HG02571 (cell line): ENCODE data around the gene FZD2.
"Not testable (repeated sequence)": the region's sequence is repeated elsewhere in the genome, so short reads cannot be mapped to it uniquely, and the experiment has no call there.

Experiments
- ATAC-seq: cut with Tn5 transposase; IDR thresholded peaks from one replicate; pipeline ENCODE4 v1.9.1; 2021; ENCODE audit warnings: mild to moderate bottlenecking, moderate library complexity; ENCODE audit not compliant: unreplicated experiment

FZD2 gene

DNA sequence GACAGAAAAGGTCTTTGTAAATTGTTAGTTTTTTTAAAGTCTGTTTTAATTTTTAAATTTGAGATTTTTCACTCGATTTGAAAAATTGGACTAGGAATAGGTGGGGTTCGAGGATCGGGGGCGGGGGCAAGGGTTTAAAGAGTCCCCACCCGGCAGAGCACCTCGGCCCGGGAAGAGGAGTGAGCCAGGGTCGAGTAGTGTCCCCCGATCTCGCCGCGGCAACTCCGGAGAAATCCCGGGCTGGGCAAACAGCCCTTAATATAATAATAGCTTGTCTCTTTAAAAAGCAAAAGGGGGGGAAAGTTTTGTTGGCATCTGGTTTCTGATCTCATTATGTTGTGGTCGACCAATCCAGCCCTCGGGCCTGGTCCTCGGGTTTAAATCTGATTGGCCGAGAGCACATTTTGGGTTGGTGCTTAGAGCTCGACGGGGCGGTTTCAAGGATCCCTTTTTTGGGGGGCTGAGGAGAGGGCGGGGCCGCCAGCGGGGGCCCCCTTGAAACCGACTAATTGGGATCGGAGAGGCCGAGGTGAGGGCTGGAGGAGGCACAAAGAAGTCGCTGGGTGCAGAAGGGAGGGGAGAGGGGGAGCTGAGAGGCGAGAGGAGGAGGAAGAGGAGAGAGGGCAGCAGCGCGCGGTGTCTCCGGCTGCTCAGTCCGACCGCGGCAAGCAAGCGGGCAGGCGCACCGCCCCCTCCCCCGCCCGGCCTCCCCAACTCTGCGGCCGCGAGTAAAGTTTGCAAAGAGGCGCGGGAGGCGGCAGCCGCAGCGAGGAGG is at the start of gene FZD2:
FZD2 (plus strand) TSS at position 653 of the 775 bp plus-strand sequence. CDS start 205 bp downstream, outside the sequence.
- ATAC-seq: peak; percentile 58

DNA sequence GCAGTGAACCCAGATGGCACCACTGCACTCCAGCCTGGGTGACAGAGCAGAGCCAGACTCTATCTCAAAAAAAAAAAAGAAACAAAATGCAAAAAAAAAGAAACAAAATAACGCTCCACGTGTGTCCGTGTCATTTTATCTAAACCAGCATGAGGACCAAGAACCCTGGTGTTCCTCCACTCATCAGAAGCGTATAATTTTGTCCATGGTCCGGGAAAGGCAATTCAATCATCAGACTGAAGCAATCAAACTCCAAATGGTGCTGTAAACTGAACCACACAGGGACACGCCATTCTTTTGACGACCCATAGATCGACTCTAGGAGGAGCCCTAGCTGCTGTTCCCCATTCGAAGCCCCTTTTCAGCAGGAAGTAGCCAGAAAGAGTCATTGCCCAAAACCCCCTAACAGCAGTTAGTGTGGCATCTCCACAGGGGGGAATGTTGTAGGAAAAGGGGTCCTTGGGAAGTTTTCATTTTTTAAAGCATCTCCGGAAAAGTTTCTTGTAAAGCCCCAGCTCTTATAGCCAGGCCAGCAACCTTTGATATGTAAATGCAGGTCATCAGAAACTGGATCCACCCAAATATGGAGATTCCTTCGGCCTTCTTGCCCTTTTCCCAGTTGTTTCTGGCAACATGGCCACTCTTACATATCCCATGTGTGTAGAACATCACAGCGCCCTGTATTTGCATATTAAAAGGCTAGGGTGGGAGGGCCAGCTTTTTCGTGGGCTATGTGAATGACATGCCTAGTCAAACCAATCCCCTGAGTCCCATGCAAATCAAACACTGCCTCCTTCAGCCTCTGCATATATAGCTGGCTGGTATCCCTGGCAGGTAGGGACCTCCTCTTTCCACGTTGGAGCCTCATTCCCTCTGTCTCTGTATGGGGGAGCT is 45.8 kb upstream of the FZD2 start:
- ATAC-seq: not testable (repeated sequence)

DNA sequence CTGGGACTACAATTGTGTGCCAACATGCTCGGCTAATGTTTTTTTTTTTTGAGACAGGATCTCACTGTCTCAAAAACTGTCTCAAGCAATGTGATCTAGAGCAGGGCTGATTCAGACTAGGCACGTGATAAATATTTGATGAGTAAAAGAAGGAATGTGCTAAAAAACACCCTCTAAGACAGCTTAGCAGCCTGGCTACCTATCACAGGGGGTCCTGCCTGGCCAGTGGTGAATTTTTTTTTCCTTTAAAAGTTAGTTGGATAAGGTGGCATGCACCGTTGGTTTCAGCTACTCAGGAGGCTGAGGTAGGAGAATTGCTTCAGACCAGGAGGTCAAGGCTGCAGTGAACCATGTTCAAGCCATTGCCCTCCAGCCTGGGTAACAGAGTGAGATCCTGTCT is 39.3 kb upstream of the FZD2 start:
- no peak for ATAC-seq

DNA sequence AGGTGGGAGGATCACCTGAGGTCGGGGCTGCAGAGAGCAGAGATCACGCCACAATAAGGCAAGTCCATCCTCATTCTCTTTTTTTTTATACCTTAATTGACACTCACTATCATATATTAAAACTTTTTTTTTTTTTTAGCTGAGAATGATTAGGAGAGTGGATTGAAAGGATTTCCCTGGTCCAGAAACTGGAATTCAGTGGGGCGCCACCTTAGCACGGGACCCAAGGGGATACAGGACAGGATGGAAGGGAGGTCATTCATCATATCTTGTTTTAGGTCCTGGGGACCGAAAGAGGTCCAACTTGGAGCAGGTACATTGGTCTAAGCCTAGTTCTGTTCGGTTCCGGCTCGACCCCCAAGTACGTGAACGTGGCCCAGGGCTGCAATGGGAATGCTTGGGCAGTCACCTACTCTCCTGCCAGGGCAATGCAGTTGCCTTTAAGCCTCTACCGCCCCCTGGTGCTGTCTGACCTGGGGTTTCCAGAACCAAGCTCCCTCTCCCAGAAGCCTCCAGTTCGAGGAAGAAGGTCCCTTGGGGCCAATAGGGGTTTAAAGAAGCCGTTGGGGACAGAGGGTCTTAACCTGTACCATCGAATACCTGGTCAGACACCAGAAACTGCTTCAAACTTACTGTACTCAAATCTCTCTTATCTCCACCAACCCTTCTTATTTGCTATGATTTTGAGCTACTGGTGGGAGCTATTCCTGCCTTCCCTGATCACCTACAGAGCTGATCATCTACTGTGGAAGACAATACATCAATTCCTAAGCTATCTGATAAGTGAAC is 34.2 kb upstream of the FZD2 start:
- no peak for ATAC-seq

DNA sequence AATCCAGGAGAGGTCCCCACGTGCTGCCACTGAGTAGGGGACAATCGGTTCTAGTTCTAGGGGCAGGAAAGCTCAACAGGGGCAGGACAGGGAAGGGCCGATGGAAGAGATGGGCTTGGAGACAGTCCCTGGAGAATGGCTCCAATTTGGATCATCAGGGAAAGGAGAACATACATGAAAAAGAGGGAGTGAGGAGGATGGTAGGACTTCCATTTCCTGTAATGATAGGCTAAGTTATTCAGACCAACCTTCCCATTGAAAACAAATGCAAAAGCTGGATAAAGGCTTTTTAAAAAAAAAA is 33.7 kb upstream of the FZD2 start:
- no peak for ATAC-seq

DNA sequence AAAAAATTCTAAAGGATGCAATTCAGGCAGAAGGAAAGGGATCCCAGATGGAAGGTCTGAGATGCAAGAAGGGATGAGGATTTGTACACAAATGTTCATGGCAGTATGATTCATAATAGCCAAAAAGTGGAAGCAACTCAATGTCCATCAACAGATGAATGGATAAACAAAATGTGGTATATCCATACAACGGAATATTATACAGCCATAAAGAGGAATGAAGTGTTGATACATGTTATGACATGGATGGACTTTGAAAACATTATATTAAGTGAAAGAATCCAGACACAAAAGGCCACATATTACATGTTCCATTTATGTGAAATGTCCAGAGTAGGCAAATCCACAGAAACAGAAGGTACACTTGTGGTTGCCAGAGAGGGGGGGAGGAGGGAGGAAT is 30.2 kb upstream of the FZD2 start:
- no peak for ATAC-seq

DNA sequence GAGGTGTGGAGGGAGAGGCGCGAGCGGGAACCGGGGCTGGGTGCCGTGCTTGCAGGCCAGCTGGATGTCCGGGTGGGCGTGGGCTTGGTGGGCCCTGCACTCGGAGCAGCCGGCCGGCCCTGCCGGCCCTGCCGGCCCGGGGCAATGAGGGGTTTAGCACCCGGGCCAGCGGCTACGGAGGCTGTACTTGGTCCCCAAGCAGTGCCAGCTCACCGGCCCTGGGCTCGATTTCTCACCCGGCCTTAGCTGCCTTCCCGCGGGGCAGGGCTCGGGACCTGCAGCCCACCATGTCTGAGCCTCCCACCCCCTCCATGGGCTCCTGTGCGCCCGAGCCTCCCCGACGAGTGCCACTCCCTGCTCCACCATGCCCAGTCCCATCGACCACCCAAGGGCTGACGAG is 29.3 kb upstream of the FZD2 start:
- no peak for ATAC-seq

DNA sequence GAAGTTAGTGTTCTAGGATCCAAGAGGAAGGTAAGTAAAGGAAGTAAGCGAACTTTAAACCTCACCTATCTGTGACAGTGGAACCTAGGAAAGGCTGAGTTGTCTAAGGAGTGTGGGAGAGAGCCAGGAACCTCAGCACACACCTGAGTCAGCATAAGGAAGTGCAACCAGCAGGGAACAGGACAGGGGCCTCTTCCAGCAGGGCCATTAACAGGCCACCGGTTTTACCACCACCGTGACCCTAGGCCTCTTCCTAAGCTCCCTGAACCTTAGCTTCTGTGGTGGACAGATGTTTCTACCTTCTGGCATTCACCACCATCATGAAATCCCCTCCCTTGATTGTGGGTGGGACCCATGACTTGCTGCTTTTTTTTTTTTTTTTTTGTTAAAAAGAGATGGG is 27.4 kb upstream of the FZD2 start:
- no peak for ATAC-seq

DNA sequence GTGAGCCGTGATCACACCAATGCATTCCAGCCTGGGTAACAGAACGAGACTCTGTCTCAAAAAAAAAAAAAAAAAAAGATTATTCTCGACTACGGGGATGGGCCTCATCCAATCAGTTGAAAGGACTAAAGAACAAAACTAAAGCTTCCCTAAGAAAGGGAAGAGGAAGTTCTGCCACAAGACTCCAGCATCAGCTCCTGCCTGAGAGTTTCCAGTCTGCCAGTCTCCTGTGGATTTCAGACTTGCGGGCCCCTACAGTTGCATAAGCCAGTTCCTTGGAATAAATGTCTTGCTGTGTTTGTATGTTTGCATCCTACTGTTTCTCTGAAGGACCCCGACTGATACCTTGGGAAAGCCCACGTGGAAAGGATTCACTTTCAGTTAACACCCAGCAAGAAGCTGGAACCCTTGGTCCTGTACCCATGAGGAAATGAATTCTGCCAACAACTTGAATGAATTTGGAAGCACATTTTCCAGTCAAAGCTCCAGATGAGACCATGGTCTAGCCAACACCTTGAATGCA is 26.3 kb upstream of the FZD2 start:
- ATAC-seq: no peak

DNA sequence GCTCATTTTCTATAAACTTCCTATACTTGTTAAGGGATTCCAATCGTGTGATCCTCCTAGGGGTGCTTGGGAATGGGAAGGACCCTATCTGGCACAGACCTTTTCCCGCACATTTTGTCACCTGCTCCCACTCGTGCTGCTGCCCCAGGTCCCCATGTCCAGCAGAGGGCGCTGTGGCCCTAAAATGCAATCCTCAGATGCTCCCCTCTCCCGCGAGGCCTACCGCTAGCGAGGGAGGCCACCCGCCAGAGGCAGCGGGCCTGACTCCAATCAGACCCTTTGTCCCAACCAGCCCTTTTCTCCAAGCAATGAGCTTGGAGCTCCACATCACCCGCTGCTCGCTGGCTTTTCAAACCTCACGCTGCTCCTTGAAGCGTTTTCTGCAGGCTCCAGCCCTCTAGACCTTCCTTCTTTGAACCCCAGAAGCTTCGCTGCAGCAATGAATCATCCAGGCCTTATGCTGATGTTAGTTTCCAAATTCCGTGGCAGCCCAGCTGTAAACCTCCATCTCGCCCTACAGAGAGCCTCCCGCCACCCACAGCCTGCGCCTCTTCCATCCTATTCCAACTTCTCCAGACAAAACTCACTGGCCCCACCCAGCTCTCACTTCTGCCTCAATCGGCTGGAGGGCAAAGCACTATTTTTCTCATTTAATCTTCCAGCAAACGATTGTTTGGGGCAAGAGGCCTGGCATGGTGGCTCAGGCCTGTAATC is 23.6 kb upstream of the FZD2 start:
- no peak for ATAC-seq

DNA sequence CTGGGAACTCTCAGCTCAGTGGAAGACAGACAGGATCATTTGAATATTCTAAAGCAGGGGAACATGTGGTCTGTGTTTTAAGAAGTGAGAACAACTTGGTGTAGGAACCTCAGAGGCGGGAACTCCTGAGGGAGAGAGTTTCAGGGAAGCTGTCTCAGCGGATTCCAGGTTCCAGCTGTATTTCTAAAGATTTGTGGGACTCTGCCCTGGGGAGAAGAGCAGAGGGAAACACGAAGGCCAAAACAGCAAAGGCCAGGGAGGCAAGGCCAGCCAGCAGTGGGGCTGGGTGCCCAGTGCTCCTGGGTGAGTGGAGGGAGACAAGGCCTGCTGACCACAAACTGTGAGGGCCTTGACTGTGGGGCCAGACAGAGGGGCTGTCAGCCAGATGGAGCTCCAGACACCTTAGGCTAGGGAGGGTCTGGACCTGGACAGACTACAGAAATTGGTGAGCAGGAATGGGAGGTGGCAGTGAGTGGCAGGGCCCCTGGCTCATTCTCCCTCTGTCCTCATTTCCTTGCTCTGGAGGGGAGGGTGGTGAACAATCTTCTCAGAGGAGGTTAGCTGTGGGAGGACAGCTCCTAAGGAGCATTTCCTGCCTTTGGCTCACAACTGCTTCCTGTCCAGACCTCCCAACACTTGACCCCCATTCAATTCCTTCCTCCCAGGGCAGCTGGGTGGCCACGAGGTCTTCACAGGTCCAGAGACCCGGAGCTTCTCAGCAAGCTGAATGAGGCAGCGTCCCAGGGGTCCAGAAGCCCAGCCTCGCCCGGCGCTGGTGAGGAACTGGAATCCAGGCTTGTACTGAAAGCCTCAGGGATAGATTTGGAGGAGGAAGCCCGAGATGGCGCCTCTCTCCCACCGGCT is 21.0 kb upstream of the FZD2 start:
- ATAC-seq: no peak

DNA sequence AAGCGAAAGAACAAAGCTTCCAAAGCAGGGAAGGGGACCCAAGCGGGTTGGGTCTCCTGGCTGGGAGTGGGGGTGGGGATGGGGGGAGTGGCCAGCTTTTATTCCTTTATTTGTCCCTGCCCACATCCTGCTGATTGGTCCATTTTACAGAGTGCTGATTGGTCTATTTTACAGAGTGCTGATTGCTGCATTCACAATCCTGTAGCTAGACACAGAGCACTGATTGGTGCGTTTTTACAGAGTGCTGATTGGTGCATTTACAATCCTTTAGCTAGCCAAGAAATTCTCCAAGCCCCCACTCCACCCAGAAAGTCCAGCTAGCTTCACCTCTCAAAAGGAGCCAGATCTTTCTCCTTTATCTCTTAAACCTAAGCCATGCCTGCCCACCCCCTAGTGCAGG is 19.4 kb upstream of the FZD2 start:
- ATAC-seq: not testable (repeated sequence)

DNA sequence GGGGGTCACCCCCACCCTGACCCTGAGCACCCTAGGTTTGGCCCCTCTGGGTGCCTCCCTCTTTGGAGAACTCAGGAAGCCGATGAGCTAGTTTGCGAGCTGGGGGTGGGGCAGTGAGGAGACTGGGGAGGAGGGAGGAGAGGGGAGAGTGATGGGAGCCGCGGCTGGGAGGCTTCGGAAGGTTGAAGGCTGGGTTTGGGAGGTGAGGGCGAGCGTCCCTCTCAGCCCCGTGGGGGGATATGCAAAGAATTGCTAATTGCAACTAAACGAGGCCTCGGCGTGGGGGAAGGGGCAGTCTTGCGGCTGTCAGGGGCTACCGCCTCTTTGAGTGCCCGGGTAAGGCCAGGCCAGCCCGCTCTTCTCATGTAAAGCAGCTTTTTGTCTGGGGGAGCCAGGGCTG is 17.6 kb upstream of the FZD2 start:
- ATAC-seq: no peak

DNA sequence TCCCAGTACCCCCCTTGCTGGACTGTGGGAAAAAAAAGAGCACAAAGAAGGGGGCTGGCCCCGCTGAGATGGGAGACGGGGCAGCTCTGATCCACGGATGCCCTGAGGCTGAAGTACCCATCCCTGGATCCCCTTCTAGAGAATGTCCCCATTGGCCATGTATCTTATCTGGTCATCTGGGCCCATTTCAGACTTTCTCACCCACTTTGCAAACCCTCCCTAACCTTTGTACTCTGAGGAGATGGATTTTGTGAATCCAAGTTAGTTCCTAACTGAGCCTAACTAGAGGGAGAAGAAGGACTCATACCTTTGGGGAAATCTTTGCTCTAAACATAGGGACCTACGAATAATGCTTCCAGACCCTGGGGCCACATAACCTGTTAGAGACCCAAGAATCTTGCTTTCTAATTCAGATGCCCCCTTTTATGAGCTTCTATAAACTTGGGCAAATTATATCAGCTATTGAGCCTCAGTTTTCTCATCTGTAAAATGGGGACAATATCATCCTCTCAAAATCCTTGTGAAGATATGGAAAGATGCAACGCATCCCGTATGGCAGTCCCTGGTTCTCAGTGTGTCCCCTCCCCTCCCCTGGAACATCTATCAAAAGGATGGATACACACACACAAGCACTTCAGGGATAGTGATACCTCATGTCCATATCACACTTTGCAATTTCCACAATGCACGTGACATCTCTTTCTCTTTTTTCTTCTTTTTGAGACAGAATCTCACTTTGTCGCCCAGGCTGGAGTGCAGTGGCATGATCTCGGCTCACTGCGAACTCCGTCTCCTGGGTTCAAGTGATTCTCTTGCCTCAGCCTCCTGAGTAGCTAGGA is 16.8 kb upstream of the FZD2 start:
- no peak for ATAC-seq

DNA sequence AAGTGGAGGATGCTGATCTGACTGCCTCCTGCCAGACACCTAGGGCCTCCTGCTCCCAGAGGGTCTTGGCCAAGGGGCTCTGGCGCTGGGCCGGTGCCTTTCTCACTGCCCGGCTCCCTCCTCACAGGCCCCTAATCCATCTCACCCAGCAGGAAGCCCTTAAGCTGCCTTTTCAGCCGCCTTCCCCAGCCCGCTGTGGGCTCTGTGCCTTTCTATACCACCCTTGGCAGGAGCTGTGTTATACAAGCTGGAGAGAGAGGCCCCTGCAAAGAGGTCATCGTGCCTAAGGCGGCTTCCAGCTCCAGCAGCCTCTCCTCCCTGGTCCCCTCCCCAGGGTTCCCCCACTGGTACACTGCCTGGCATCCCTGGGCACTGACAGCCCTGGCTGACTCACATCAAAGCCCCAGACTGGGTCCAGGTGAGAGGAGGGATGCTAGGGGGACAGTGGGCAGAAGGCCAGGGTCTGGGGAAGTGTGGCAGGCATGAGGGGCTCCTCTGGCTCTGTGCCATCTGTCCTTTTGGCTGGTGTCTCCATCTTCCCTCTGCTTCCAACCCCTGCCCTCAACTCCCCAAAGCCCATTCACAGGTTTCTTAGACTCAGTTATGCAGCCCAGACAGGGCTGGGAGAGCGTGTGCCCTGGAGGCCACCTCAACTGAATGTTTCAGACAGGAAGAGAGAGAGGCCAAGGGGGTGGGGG is 15.3 kb upstream of the FZD2 start:
- ATAC-seq: no peak

DNA sequence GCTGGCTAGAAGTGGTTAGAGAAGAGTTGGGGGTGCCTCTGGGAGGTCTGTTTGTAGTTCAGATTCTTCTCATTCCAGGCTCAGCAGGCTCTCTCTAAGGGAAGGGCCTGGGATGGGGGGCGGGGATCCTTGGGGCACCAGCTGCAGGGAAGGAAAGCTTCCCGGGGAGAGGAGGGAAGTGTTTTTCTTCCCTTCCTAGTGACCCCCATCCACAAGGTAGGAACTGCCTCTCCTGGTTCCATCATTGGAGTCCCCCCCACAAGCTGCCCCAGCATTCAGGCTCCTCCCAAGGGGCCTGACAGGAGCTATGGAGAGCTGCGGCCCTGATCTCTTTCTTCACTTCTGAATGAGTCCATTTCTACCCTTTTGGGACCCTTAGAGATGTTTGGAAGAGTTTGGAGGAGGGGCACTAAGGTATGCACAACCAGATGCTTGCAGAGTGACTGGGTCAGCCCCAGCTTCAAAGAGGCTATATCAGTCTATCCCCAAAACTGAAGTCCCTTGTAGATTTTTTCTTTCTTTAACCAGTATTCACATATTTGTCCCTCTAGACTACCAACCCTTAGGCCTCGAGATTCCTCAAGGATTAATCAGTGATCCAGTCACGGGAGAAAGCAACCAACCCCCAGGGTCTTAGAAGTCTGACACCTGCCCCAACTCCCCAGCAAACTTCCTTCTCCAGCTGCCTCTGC is 13.9 kb upstream of the FZD2 start:
- no peak for ATAC-seq

DNA sequence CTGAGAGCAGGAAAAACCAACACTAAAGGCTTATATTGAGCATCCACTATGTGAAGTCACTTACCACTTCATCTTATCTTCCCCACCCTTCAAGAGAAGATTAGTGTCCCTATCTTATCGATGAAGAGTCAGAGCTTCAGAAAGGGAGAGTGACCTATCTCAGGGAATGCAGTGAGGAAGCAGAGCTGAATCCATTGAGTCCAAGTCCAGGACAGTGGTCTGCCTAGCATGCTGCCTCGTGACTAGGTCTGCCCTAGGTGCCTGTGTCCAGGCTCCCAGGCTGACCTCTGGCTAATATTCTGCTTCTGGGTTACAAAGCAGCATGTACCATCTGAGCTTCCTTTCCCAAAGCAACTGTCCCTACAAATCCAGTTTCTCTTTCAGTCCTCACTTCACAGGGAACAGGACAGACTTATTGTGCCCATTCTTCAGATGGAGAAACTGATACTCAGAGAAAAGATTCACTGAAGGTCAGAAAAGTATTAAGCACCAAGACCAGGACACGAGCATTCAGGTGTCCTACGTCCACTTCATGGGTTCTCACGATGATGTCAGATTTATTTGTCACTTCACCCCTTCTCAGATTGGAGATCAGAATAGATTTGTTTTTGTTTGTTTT is 13.3 kb upstream of the FZD2 start:
- no peak for ATAC-seq
